HG02588 (cell line): ENCODE results near the gene DEGS1.

Experiments used
- ATAC-seq: cut with Tn5 transposase; IDR thresholded peaks from one replicate; pipeline ENCODE4 v1.9.1; 2021; ENCODE audit warnings: mild to moderate bottlenecking, moderate library complexity; ENCODE audit not compliant: unreplicated experiment

DEGS1 gene

DNA sequence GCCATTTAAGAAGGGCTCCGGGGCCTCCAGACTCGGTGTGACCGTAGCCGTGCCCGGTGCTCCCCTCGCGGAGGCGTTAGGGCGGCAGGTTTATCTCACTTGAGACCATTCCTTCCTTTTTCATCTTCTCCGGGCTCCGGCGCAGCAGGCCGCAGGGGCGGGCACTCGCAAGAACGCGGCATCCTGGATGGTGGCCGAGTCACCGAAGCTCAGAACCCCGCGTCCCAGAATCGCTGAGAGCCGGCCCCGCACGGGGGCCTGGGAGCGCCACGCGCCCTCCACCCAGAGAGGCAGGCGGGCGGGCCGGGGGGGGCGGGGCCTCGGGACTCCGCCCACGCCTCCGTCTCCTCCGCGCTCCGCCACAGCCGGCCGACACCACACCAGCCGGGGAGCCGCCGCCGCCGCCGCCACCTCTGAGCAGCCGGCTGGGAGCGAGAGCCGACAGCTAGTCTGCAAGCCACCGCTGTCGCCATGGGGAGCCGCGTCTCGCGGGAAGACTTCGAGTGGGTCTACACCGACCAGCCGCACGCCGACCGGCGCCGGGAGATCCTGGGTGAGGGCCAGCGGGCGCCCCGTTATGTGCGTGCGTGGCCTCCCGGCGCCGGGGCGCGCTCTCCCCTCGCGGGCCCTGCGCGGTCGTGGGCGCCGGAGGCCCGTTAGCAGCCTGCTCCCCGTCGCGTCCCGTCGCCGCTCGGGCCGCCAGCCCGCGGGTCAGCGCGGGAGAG lies at the start of gene DEGS1:
Gene DEGS1, plus strand, starts transcription at position 375 of the 725 bp plus-strand sequence. Its CDS starts 97 bp downstream, at position 472.
- ATAC-seq, result peak; percentile 71

GRCh38 chr1:224133741-224134299 lies 49.2 kb upstream of the DEGS1 start:
- no peak for ATAC-seq

DNA sequence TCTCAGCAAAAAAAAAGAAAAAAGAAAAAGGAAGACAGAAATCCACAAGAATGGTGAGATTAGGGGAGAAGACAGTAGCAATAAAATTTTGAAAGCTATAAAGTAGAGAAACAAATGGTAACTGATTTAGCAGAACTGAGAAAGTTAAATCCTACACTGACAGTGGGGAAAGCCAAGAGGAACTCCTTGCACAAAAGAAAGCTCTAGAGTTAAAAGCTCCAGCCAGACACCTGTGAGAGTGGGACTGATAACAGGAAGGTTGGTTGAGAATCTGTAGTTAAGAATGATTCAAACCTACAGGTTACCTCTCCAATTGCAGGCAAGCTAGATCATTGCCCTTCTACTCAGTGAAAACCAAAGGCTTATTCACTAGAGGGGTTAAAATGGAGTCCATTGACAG lies 45.5 kb upstream of the DEGS1 start:
- ATAC-seq, result no peak

DNA sequence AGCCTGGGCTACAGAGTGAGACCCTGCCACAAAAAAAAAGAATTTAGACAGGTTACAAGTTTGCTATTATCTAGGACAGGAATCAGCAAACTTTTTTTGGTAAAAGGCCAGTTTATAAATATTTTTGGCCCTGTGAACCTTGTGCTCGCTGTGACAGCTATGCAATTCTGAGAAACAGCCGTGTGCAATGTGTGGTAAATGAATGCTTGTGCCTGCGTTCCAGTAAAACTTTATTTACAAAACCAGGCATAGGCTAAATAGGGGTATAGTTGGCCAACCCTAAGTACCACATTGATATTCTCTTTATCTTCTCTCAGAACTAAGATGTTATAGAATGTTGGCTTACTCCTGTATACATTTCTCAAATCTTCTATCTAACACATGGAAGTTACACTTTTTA lies 44.8 kb upstream of the DEGS1 start:
- no peak for ATAC-seq

GRCh38 chr1:224141693-224142092 lies 41.3 kb upstream of the DEGS1 start:
- ATAC-seq, result no peak

DNA sequence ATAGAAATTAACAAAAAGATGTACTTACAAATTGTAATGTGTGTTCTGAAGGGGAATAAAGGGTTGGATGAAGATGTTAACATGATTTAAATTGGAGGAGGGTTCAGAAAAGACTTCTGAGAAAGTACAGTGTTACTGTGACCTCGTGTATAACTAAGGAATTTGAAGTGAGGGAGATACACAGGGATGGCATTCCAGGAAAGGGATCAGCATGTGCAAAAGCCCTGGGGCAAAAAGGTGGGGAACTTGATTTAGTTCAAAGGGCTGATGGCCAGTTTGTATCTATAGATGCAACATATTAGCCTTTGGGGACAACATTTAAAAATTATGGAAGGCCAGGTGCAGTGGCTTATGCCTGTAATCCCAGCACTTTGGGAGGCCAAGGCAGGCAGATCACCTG lies 33.3 kb upstream of the DEGS1 start:
- no peak for ATAC-seq

DNA sequence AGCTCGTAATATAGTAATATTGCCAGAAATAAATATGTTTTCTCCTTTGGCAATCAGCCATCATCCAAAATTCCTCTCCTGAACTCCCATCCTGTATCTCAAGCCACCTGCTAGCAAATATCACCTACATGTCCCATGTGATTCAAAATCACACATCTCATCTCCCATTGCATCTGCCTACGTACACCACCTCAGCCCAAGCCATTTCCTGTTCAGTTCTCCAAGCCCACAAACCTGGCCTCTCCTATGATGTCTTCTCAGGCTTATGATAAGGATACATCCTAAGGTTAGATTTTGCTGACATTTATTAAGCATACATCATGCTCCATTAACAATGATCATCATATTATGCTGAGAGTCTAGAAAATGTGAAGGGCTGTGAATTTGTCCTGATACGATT lies 31.9 kb upstream of the DEGS1 start:
- no peak for ATAC-seq

DNA sequence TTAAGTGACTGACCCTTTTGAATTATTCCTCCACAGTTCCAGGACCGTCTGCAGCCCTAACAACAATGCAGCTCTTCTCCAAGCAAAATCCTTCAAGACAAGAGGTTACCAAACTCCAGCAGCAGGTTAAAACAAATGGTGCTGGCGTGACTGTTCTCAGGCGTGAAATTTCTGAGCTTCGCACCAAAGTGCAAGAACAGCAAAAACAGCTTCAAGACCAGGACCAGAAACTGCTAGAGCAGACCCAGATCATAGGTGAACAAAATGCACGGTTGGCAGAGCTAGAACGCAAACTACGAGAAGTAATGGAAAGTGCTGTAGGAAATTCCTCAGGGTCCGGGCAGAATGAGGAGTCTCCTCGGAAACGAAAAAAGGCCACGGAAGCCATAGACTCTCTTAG lies 25.7 kb upstream of the DEGS1 start:
- ATAC-seq, result no peak

DNA sequence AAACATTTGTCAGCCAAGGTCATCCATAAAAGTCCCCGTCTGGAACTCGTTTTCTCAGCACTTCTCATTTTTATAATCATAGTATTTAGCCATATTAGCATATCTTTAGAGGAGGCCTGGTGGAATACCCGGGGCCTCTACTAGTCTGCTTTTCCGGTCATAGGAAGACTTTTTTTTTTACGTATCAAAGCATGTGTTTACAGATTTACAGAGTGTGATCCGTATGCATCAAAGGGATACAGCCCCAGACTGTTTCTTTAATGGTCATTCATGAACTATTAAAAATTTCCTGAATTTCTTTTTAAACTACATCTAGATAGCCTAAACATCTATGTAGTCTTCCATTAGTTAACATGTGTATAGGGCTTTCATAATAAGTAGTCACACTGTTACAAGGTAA lies 23.5 kb upstream of the DEGS1 start:
- ATAC-seq, result no peak

DNA sequence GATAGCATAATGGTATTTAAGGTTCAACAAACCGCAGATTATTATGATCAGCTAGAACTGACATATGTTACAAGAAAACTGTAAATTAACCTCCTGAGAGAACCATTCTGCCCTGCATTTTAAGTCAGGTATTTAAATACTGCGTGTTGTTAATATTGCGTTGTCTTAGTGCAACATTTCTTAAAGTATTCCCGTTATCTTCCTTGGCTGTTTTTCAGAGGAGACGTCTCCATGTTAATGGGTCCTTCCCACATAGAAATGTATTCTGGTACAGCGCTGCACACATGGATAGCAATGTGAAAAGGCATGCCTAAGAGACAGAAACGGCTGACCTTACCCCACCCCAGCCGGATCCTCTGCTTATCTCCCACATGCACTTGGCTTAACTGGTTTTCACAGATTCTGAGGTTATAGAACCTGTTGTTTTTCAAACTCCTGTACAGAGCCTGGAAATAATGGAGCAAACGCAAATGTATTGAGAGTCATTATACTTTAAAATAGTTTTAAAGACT lies 22.8 kb upstream of the DEGS1 start:
- no peak for ATAC-seq

DNA sequence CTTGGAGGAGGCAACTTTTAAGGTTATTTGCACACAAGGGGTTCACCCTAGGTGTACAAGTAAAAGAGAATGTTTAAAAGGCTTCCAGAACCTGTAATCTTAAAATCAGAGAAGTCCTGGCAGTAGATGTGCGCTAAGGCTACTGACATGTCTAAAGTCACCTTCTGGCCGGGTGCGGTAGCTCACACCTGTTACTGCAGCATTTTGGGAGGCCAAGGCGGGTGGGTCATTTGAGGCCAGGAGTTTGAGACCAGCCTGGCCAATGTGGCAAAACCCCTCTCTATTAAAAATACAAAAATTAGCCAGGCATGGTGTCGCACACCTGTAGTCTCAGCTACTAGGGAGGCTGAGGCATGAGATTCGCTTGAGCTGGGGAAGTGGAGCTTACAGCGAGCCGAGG lies 20.3 kb upstream of the DEGS1 start:
- ATAC-seq, result no peak

- ATAC-seq, result no peak
These were observed 19.7 kb upstream of the DEGS1 start for GRCh38 chr1:224163311-224163710.

DNA sequence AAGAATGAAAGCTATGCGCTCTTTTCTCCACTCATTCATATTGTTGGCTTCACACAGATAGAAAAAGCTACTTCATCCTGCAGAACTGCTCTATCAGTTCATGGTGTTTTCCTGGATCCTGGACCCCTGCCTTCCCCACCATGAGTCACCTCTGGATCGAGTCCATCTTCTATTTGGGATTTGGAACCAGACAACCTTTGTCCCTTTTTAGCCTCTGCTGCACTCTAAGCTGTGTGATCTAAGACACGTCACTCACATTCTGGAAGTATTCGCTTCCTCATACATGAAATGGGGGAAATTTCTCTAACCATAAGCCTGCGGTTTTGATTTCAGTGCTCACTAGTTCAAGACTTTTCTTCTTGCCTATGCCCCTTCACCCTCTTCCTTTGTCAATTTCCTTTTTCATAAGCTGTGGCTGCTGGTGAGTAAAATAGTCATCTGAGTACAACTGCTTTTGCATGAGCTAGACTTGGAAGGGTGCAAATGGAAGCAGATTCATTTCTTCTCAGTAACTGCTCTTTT lies 14.1 kb upstream of the DEGS1 start:
- ATAC-seq, result peak; percentile 90

- ATAC-seq, result no peak
These were observed 13.2 kb upstream of the DEGS1 start for GRCh38 chr1:224169718-224170270.

DNA sequence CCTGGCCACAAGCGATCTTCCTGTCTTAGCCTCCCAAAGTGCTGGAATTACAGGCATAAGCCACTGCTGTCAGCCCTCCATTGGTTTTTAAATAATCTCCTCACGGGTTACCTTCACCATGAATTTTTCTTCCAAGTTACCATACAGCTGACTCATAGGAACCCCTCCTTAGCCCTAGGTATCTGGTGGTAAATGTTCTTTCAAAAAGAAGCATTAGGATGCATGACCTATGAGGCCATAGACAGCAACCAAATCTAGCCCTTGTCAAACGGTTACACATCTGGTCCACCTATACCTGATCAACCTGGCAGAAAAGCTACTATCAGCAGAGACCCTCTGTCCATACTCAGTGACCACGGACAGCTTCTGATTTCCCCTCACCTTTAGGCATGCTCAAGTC lies 12.7 kb upstream of the DEGS1 start:
- ATAC-seq, result no peak

- ATAC-seq, result no peak
These were observed 12.1 kb upstream of the DEGS1 start for GRCh38 chr1:224170748-224171478.

GRCh38 chr1:224172229-224172628 lies 10.8 kb upstream of the DEGS1 start:
- no peak for ATAC-seq

- ATAC-seq, result no peak
These were observed 9.5 kb upstream of the DEGS1 start for GRCh38 chr1:224173523-224173922.

- no peak for ATAC-seq
These were observed 7.4 kb upstream of the DEGS1 start for GRCh38 chr1:224175617-224176016.

- ATAC-seq, result no peak
These were observed 5.6 kb upstream of the DEGS1 start for GRCh38 chr1:224177356-224177999.

DNA sequence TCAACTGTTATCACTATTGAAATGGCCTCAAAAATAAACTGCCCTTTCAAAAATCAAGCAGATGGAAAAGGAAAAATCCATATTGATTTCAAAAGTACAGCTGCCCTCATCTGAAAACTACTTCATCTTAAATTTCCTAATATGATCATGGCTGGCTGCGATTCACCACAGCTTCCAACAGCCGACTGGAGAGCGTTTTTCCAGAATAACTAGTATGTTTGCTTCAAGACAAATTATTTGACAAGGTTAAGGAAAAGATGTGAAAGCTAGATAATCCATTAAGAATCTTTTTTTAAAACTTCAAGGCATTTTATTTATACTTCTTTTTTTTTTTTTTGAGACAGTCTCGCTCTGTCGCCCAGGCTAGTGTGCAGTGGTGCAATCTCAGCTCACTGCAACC lies 4.1 kb upstream of the DEGS1 start:
- ATAC-seq, result no peak
